PC-9 (cell line): Measurements from ENCODE around the gene CETP. TPM values are rescaled to one million over a fixed set of nuclear protein-coding genes. Genes with fewer than 3 reads are reported as not detected.

Experiments used
- BruUV-seq: library from RNA; stranded (reverse); fragments of 400-500 nt; replicated peaks from 2 replicates; lab custom pipeline; 2021; lab: Mats Ljungman, UMichigan
- CTCF ChIA-PET: fragments of 300-600 bp; sonication (Branson Sonifier 250); formaldehyde crosslinking; loops from one replicate; lab custom pipeline; 2022; ENCODE audit warnings: antibody characterized with exemption; lab: Charles Lee
- POLR2A ChIA-PET: fragments of 300-600 bp; sonication (Branson Sonifier 250); formaldehyde crosslinking; loops from one replicate; lab custom pipeline; 2022; ENCODE audit warnings: antibody characterized with exemption; ENCODE audit not compliant: unreplicated experiment; lab: Charles Lee
- DNase-seq, 2 experiments: peaks; one replicate each; pipeline versions ENCODE4 v3.0.0 to v3.0.0-alpha.2; 2015 to 2022; ENCODE audit warnings: mixed read lengths in 1 of 2
- H2AFZ ChIP-seq: fragments of 200-600 bp; sonication (generic); 2 replicates; pipeline ENCODE4 v1.8.1; 2017; ENCODE audit warnings: antibody characterized with exemption
- H3F3A ChIP-seq: fragments of 200-600 bp; sonication (generic); 2 replicates; pipeline ENCODE4 v1.8.1; 2017; ENCODE audit warnings: antibody characterized with exemption, mild to moderate bottlenecking, low read depth; ENCODE audit not compliant: insufficient read depth
- H3K27ac ChIP-seq: fragments of 200-600 bp; sonication (generic); 2 replicates; pipeline ENCODE4 v1.6.1; 2016; ENCODE audit warnings: mixed run types
- H3K27me3 ChIP-seq: fragments of 200-600 bp; sonication (generic); 2 replicates; pipeline ENCODE4 v1.6.1; 2016; ENCODE audit warnings: low read depth, mixed run types; ENCODE audit not compliant: insufficient read depth
- H3K36me3 ChIP-seq: fragments of 200-600 bp; sonication (generic); 2 replicates; pipeline ENCODE4 v1.6.1; 2016; ENCODE audit warnings: low read depth, mixed run types
- H3K4me1 ChIP-seq: fragments of 200-600 bp; sonication (generic); replicated peaks from 2 replicates; pipeline ENCODE4 v1.6.1; 2016; ENCODE audit warnings: mixed run types; ENCODE audit not compliant: insufficient read depth
- H3K4me2 ChIP-seq: fragments of 200-600 bp; sonication (generic); 2 replicates; pipeline ENCODE4 v1.6.1; 2017; ENCODE audit warnings: mixed run types
- H3K4me3 ChIP-seq: fragments of 200-600 bp; sonication (generic); 2 replicates; pipeline ENCODE4 v1.6.1; 2016; ENCODE audit warnings: mixed run types
- H3K79me2 ChIP-seq: fragments of 200-600 bp; sonication (generic); 2 replicates; pipeline ENCODE4 v1.6.1; 2017; ENCODE audit warnings: low read depth, mixed run types
- H3K9me2 ChIP-seq: fragments of 200-600 bp; sonication (generic); 2 replicates; pipeline ENCODE4 v1.8.1; 2017; ENCODE audit warnings: mild to moderate bottlenecking; ENCODE audit not compliant: insufficient read depth
- H3K9me3 ChIP-seq: fragments of 200-600 bp; sonication (generic); 2 replicates; pipeline ENCODE4 v1.8.1; 2016; ENCODE audit warnings: low read depth; ENCODE audit not compliant: insufficient read depth
- H4K20me1 ChIP-seq: fragments of 200-600 bp; sonication (generic); 2 replicates; pipeline ENCODE4 v1.8.1; 2017; ENCODE audit not compliant: insufficient read depth
- EZH2 ChIP-seq: fragments of 200-600 bp; sonication (generic); IDR thresholded peaks from 2 replicates; pipeline ENCODE4 v1.8.0; 2017; ENCODE audit warnings: antibody characterized with exemption, low read depth
- intact Hi-C: fragments of 100-400 bp; cut with micrococcal nuclease; formaldehyde crosslinking; loops from one replicate; pipeline ENCODE4 v1.10.0; 2022; ENCODE audit not compliant: unreplicated experiment
- total RNA-seq: library from RNA; stranded (reverse); gene quantifications from 2 replicates; pipeline ENCODE4 v1.2.3, GENCODE V29; 2021
- TF ChIP-seq, protein P1 (sequence below): fragments of 200-600 bp; sonication (generic); conservative IDR thresholded peaks from 2 replicates; pipeline ENCODE4 v1.6.1; 2017; ENCODE audit warnings: mixed run types, antibody characterized with exemption, mild to moderate bottlenecking, moderate library complexity

The CETP gene
- total RNA-seq, 1 experiment from 2014 or later, result not detected

DNA sequence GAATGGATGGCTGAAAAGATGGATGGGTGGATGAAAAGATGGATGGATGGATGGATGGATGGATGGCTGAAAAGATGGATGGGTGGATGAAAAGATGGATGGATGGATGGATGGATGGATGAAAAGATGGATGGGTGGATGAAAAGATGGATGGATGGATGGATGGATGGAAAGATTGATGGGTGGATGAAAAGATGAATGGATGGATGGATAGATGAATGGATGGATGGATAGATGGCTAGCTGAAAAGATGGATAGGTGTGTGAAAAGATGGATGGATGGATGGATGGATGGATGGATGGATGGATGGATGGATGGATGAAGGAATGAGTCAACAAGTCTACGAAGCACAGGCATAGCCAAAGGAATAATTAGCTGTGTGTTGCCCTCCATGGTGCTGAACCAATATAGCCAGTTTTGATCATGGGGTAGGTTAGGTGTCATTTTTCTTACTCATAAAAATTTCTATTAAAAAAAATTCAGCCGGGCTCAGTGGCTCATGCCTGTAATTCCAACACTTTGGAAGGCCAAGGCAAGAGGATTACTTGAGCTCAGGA, 68.7 kb downstream of the CETP start:
- Histone ChIP-seq H4K20me1 (no peaks in the 10 kb centered on the region), H3K4me2 (no peak overlapping the region), H3K79me2 (no peaks in the 10 kb centered on the region), H3K4me1 (peaks cover 11% of the 10 kb centered on the region), H3K36me3 (no peaks in the 10 kb centered on the region), H3K27me3 (no peaks in the 10 kb centered on the region), H3K9me3 (no peaks in the 10 kb centered on the region), H3F3A (no peaks in the 10 kb centered on the region), H2AFZ (no peak overlapping the region), H3K27ac (no peak overlapping the region), H3K4me3 (no peak overlapping the region), H3K9me2 (no peaks in the 10 kb centered on the region)
- POLR2A ChIA-PET, result no interaction called here
- intact Hi-C loops, result no loop called here
- no TSS peak for BruUV-seq
- TF ChIP-seq, protein P1, sequence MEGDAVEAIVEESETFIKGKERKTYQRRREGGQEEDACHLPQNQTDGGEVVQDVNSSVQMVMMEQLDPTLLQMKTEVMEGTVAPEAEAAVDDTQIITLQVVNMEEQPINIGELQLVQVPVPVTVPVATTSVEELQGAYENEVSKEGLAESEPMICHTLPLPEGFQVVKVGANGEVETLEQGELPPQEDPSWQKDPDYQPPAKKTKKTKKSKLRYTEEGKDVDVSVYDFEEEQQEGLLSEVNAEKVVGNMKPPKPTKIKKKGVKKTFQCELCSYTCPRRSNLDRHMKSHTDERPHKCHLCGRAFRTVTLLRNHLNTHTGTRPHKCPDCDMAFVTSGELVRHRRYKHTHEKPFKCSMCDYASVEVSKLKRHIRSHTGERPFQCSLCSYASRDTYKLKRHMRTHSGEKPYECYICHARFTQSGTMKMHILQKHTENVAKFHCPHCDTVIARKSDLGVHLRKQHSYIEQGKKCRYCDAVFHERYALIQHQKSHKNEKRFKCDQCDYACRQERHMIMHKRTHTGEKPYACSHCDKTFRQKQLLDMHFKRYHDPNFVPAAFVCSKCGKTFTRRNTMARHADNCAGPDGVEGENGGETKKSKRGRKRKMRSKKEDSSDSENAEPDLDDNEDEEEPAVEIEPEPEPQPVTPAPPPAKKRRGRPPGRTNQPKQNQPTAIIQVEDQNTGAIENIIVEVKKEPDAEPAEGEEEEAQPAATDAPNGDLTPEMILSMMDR, result no peak
- TF ChIP-seq EZH2, result no peak
- DNase-seq, result no peak
- CTCF ChIA-PET, result no interaction called here

DNA sequence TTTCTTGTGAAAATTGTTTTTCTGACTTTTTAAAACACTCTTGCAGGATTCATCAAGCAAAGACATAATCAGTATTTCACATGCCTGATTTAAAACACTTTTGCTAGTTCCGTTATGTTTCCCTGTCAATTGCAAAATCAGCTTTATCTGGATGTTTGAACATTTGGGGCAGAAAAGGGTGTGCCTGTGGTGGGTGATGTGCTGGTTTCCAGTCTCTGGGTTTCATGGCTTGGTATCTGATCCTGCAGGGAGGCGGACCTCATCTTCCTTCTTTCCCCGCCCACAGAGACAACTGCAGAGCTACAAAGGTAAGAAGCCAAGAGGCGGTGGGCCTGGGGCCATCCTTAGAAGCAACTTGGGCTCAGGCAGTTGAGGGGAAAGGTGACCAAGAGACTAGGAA, 69.4 kb downstream of the CETP start:
- intact Hi-C loops, result no loop called here
- H3K4me2 ChIP-seq, result no peak overlapping the region
- peaks cover 11% of the 10 kb centered on the region for H3K4me1 ChIP-seq
- H3K36me3 ChIP-seq, result no peaks in the 10 kb centered on the region
- H2AFZ ChIP-seq, result no peak overlapping the region
- H3K27me3 ChIP-seq, result no peaks in the 10 kb centered on the region
- BruUV-seq, result no TSS peak
- H4K20me1 ChIP-seq, result no peaks in the 10 kb centered on the region
- ChIA-PET POLR2A (no interaction called here), CTCF (no interaction called here)
- TF ChIP-seq, protein P1, result no peak
- TF ChIP-seq EZH2, result no peak
- no peak overlapping the region for H3K27ac ChIP-seq
- no peaks in the 10 kb centered on the region for H3K79me2 ChIP-seq
- no peaks in the 10 kb centered on the region for H3F3A ChIP-seq
- H3K4me3 ChIP-seq, result no peak overlapping the region
- H3K9me2 ChIP-seq, result no peaks in the 10 kb centered on the region
- no peak for DNase-seq
- no peaks in the 10 kb centered on the region for H3K9me3 ChIP-seq

DNA sequence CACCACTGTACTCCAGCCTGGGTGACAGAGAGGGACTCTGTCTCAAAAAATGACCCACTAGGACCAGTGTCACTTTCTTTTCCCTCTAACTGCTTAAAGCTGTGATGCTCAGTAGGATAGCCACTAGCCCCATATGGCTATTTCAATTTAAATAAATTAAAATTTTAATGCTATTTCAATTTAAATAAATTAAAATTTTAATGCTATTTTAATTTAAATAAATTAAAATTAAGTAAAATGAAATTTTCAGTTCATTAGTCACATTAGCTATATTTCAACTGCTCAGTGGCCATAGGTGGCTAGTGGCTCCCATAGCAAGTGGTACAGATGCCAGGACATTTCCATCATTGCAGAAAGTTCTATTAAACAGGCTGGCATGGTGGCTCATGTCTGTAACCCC, 70.6 kb downstream of the CETP start:
- H4K20me1 ChIP-seq, result no peaks in the 10 kb centered on the region
- no peak overlapping the region for H2AFZ ChIP-seq
- no peaks in the 10 kb centered on the region for H3K79me2 ChIP-seq
- no peak overlapping the region for H3K4me3 ChIP-seq
- H3K36me3 ChIP-seq, result no peaks in the 10 kb centered on the region
- no peaks in the 10 kb centered on the region for H3F3A ChIP-seq
- H3K9me2 ChIP-seq, result no peaks in the 10 kb centered on the region
- H3K4me1 ChIP-seq, result peaks cover 11% of the 10 kb centered on the region
- H3K27me3 ChIP-seq, result no peaks in the 10 kb centered on the region
- TF ChIP-seq EZH2, result no peak
- TF ChIP-seq, protein P1, result no peak
- CTCF ChIA-PET, result no interaction called here
- H3K9me3 ChIP-seq, result no peaks in the 10 kb centered on the region
- no peak for DNase-seq
- no peak overlapping the region for H3K4me2 ChIP-seq
- no TSS peak for BruUV-seq
- no peak overlapping the region for H3K27ac ChIP-seq
- intact Hi-C loops, result no loop called here
- POLR2A ChIA-PET, result no interaction called here
